IMR-90 (cell line): ENCODE data around the gene ZC2HC1C. TPM values are rescaled to one million over a fixed set of nuclear protein-coding genes. Genes with fewer than 3 reads are reported as not detected.

Source experiments
- ATAC-seq: fragments of 200-7000 bp; cut with Tn5 transposase; 2 replicates; pipeline ENCODE4 v1.9.1; 2020; ENCODE audit warnings: low read depth, mild to moderate bottlenecking, moderate library complexity
- BruUV-seq: library from RNA; stranded (reverse); fragments of 400-500 nt; replicated peaks from 2 replicates; lab custom pipeline; 2021; lab: Mats Ljungman, UMichigan
- CTCF ChIA-PET: fragments of 300-600 bp; formaldehyde crosslinking; extraction: SDS; loops from one replicate; lab custom pipeline; 2021; ENCODE audit warnings: antibody characterized with exemption; lab: Yijun Ruan, JAX
- POLR2A ChIA-PET: fragments of 300-600 bp; sonication (Branson Sonifier 250); formaldehyde crosslinking; loops from one replicate; lab custom pipeline; 2022; ENCODE audit warnings: antibody characterized with exemption; ENCODE audit not compliant: unreplicated experiment; lab: Charles Lee
- DNase-seq: peaks from one replicate; pipeline ENCODE4 v3.0.0; 2013
- H2AFZ ChIP-seq: replicated peaks from 2 replicates; pipeline ENCODE3; 2013; ENCODE audit warnings: low read length, mild to moderate bottlenecking; ENCODE audit not compliant: poor library complexity
- H2AK5ac ChIP-seq: 2 replicates; pipeline ENCODE4 v1.6.1; 2013; ENCODE audit warnings: low read depth, low read length, inconsistent platforms
- H2AK9ac ChIP-seq: replicated peaks from 2 replicates; pipeline ENCODE3; 2013; ENCODE audit warnings: mild to moderate bottlenecking, low read depth, low read length, moderate library complexity; ENCODE audit not compliant: poor library complexity
- H2BK120ac ChIP-seq: 2 replicates; pipeline ENCODE4 v1.6.1; 2013; ENCODE audit warnings: low read depth, low read length, inconsistent platforms
- H2BK15ac ChIP-seq: 3 replicates; pipeline ENCODE4 v1.6.1; 2013; ENCODE audit warnings: low read depth, low read length, inconsistent platforms
- H2BK20ac ChIP-seq: 2 replicates; pipeline ENCODE4 v1.6.1; 2013; ENCODE audit warnings: low read depth, mild to moderate bottlenecking, inconsistent platforms, low read length, moderate library complexity
- H2BK5ac ChIP-seq: 2 replicates; pipeline ENCODE4 v1.6.1; 2013; ENCODE audit warnings: mild to moderate bottlenecking, low read depth, low read length, inconsistent platforms; ENCODE audit not compliant: poor library complexity, severe bottlenecking
- H3K14ac ChIP-seq: replicated peaks from 2 replicates; pipeline ENCODE4 v1.6.1; 2013; ENCODE audit warnings: low read depth, low read length, inconsistent platforms
- H3K18ac ChIP-seq: 2 replicates; pipeline ENCODE4 v1.6.1; 2013; ENCODE audit warnings: low read depth, low read length, control low read depth
- H3K23ac ChIP-seq: 2 replicates; pipeline ENCODE4 v1.6.1; 2013; ENCODE audit warnings: low read depth, low read length, inconsistent platforms
- H3K27ac ChIP-seq: 2 replicates; pipeline ENCODE4 v1.5.1; 2013; ENCODE audit warnings: mild to moderate bottlenecking, control low read depth, low read length; ENCODE audit not compliant: insufficient read depth
- H3K27me3 ChIP-seq: 2 replicates; pipeline ENCODE4 v1.6.1; 2013; ENCODE audit warnings: low read length; ENCODE audit not compliant: control insufficient read depth, insufficient read depth
- H3K36me3 ChIP-seq: 2 replicates; pipeline ENCODE4 v1.6.1; 2013; ENCODE audit warnings: low read length, mixed read lengths; ENCODE audit not compliant: control insufficient read depth, insufficient read depth
- H3K4ac ChIP-seq: 2 replicates; pipeline ENCODE4 v1.6.1; 2013; ENCODE audit warnings: low read depth, low read length, inconsistent platforms
- H3K4me1 ChIP-seq: 2 replicates; pipeline ENCODE4 v1.6.1; 2013; ENCODE audit warnings: low read length, mixed read lengths; ENCODE audit not compliant: control insufficient read depth, insufficient read depth
- H3K4me2 ChIP-seq: 2 replicates; pipeline ENCODE4 v1.6.1; 2013; ENCODE audit warnings: low read depth, mild to moderate bottlenecking, control low read depth, low read length, moderate library complexity
- H3K4me3 ChIP-seq: 2 replicates; pipeline ENCODE4 v1.5.1; 2013; ENCODE audit warnings: low read depth, mild to moderate bottlenecking, control low read depth, low read length, moderate library complexity; ENCODE audit not compliant: insufficient read depth
- H3K56ac ChIP-seq: 2 replicates; pipeline ENCODE4 v1.6.1; 2013; ENCODE audit warnings: low read length, inconsistent platforms; ENCODE audit not compliant: insufficient read depth; ENCODE audit errors: extremely low read depth
- H3K79me1 ChIP-seq, 2 experiments: 2 replicates each; pipeline ENCODE4 v1.6.1; 2013; ENCODE audit warnings: low read length in 2 of 2, inconsistent platforms in 1 of 2, low read depth in 1 of 2
- H3K9ac ChIP-seq: 2 replicates; pipeline ENCODE4 v1.6.1; 2013; ENCODE audit warnings: low read depth, low read length, control low read depth
- H3K9me1 ChIP-seq: 2 replicates; pipeline ENCODE4 v1.6.1; 2013; ENCODE audit warnings: low read length, inconsistent platforms; ENCODE audit not compliant: insufficient read depth
- H3K9me3 ChIP-seq: 2 replicates; pipeline ENCODE4 v1.6.1; 2013; ENCODE audit warnings: low read length; ENCODE audit not compliant: control insufficient read depth, insufficient read depth
- H4K20me1 ChIP-seq: 2 replicates; pipeline ENCODE4 v1.6.1; 2013; ENCODE audit warnings: low read length, inconsistent platforms; ENCODE audit not compliant: insufficient read depth
- H4K5ac ChIP-seq: 2 replicates; pipeline ENCODE4 v1.6.1; 2013; ENCODE audit warnings: mild to moderate bottlenecking, low read depth, low read length, control low read depth
- H4K8ac ChIP-seq, 2 experiments: 2 replicates each; pipeline ENCODE4 v1.6.1; 2013; ENCODE audit warnings: low read depth in 2 of 2, low read length in 2 of 2, control low read depth in 1 of 2, inconsistent platforms in 1 of 2
- H4K91ac ChIP-seq: 2 replicates; pipeline ENCODE4 v1.6.1; 2013; ENCODE audit warnings: low read depth, low read length, inconsistent platforms; ENCODE audit not compliant: insufficient read depth
- CHD1 ChIP-seq: IDR thresholded peaks from 2 replicates; pipeline ENCODE4 v1.6.1; 2012; ENCODE audit warnings: low read depth, low read length, improper control_type of control experiment
- FOS ChIP-seq: fragments of 150-350 bp; IDR thresholded peaks from 2 replicates; pipeline ENCODE4 v1.6.1; 2016; ENCODE audit warnings: low read depth, low read length
- NFE2L2 ChIP-seq: fragments of 150-350 bp; IDR thresholded peaks from 2 replicates; pipeline ENCODE4 v1.6.1; 2016; ENCODE audit warnings: low read depth, mild to moderate bottlenecking, low read length
- RAD21 ChIP-seq: IDR thresholded peaks from 2 replicates; pipeline ENCODE4 v1.6.1; 2012; ENCODE audit warnings: low read length, improper control_type of control experiment
- RFX5 ChIP-seq: IDR thresholded peaks from 2 replicates; pipeline ENCODE4 v1.8.0; 2012; ENCODE audit warnings: low read depth, mild to moderate bottlenecking, low read length, moderate library complexity
- WGBS, 2 experiments: methylation state at CpG; one replicate each; pipeline versions ENCODE4 v1.1.5 to v1.1.7; 2013; ENCODE audit warnings: missing lambda C conversion rate in 2 of 2; ENCODE audit not compliant: insufficient read length in 1 of 2; ENCODE audit errors: extremely low coverage in 2 of 2; 5-methylcytosine and 5-hydroxymethylcytosine counted together
- dilution Hi-C: fragments of 300-500 bp; cut with HindIII; formaldehyde crosslinking; loops from one replicate; pipeline ENCODE4 v1.14.3; 2018; ENCODE audit warnings: low sequenced_read_pairs; ENCODE audit not compliant: unreplicated experiment
- in situ Hi-C: fragments of 300-500 bp; cut with MboI; formaldehyde crosslinking; loops from 3 replicates; pipeline ENCODE4 v1.14.3; 2019; ENCODE audit warnings: low sequenced_read_pairs, inconsistent platforms, mixed read lengths
- intact Hi-C: fragments of 100-400 bp; cut with micrococcal nuclease; formaldehyde crosslinking; loops from 2 replicates; pipeline ENCODE4 v1.10.0; 2022
- polyA plus RNA-seq, 3 experiments: library from polyadenylated mRNA; depleted of rRNA; stranded (reverse); fragments of >200 nt; gene quantifications; 2 replicates each; pipeline ENCODE4 v1.2.3, GENCODE V29; 2012; ENCODE audit warnings: low replicate concordance in 1 of 3
- total RNA-seq: library from RNA; depleted of rRNA; stranded (reverse); fragments of >200 nt; gene quantifications from 2 replicates; pipeline ENCODE4 v1.2.3, GENCODE V29; 2012
- TF ChIP-seq, protein P1 (sequence below): fragments of 150-350 bp; IDR thresholded peaks from 2 replicates; pipeline ENCODE4 v1.6.1; 2016; ENCODE audit warnings: low read depth, mild to moderate bottlenecking, low read length, moderate library complexity, borderline replicate concordance

The ZC2HC1C gene
- total and polyA plus RNA-seq, 2 of the 4 experiments (the other 2 are of a cell fraction) = 0.15 to 0.54 TPM

DNA sequence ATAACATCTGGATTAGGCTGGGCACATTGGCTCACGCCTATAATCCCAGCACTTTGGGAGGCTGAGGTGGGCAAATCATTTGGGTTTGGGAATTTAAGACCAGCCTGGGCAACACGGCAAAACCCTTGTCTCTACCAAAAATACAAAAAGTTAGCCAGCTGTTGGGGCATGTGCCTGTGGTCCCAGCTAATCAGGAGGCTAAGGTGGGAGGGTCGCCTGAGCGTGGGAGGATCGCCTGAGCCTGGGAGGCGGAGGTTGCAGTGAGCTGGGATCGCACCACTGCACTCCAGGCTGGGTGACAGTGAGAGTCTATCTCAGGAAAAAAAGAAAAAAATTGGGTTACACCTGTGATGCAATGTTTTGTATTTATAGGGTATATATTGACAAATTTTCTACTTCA lies 52.1 kb downstream of the ZC2HC1C start (continued):
- TF ChIP-seq RFX5 (no peak), CHD1 (no peak), RAD21 (no peak)
- TF ChIP-seq, protein P1, sequence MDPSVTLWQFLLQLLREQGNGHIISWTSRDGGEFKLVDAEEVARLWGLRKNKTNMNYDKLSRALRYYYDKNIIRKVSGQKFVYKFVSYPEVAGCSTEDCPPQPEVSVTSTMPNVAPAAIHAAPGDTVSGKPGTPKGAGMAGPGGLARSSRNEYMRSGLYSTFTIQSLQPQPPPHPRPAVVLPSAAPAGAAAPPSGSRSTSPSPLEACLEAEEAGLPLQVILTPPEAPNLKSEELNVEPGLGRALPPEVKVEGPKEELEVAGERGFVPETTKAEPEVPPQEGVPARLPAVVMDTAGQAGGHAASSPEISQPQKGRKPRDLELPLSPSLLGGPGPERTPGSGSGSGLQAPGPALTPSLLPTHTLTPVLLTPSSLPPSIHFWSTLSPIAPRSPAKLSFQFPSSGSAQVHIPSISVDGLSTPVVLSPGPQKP = no peak

DNA sequence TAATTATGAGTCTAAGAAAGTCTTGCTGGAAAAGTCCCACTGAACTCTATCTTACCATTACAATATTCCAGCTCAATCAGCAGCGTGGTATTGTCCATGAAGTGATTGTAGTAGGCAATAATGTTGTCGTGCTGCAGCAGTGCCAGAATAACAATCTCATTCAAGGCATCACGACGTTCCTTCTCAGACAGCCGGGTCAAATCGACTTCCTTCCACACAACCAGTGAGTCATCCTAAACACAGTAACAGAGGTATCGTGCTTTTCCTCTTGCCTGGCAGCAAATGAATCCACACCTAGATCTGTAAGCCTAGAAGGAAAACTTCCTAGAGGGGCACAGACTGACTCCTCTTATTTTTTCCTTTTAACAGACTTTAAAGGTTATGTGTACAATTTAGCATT lies 54.5 kb downstream of the ZC2HC1C start:
- Histone ChIP-seq H3K27ac (no peak overlapping the region), H3K4me2 (no peak overlapping the region), H3K18ac (no peak overlapping the region), H4K8ac (no peak overlapping the region; a peak in 1 of 4 replicates), H4K5ac (no peak overlapping the region), H3K79me1 (peaks cover 24 to 39% of the 10 kb centered on the region in 2 experiments), H3K23ac (no peak overlapping the region), H3K4me3 (no peak overlapping the region), H3K4me1 (peaks cover 6% of the 10 kb centered on the region; the same call in 1 of the 2 replicates), H3K9me3 (no peaks in the 10 kb centered on the region), H3K36me3 (peaks cover 1% of the 10 kb centered on the region; the same call in 1 of the 2 replicates), H2AK9ac (no peak overlapping the region), H2AK5ac (no peak overlapping the region), H2BK20ac (no peak overlapping the region), H3K9ac (no peak overlapping the region), H3K14ac (no peak overlapping the region), H2BK15ac (no peak overlapping the region), H3K9me1 (peaks cover 3% of the 10 kb centered on the region; the same call in 1 of the 2 replicates), H2BK5ac (no peak overlapping the region), H2AFZ (no peak overlapping the region), H4K20me1 (no peaks in the 10 kb centered on the region), H2BK120ac (no peak overlapping the region), H4K91ac (no peak overlapping the region), H3K27me3 (no peaks in the 10 kb centered on the region), H3K4ac (no peak overlapping the region), H3K56ac (no peak overlapping the region)
- ATAC-seq (0 out of 2 replicates have a peak, but pooled peaks have one; percentile 4), DNase-seq (peak; percentile 86)
- BruUV-seq = no TSS peak
- ChIA-PET CTCF (no interaction called here), POLR2A (no interaction called here)
- dilution Hi-C loops (no loop called here), in situ Hi-C loops (no loop called here), intact Hi-C loops (no loop called here)
- WGBS, 2 experiments = no CpG with 5 or more reads among the region's 7 CpGs
- peak; percentile 54 for TF ChIP-seq FOS
- TF ChIP-seq NFE2L2 = no peak
